ENCODE data around the gene TBC1D22A. TPM values are rescaled to one million over a fixed set of nuclear protein-coding genes. Genes with fewer than 3 reads are reported as not detected.

The TBC1D22A gene
- total and polyA plus RNA-seq, 2 experiments from 2014 or later, result 9.6 to 13.3 TPM

DNA sequence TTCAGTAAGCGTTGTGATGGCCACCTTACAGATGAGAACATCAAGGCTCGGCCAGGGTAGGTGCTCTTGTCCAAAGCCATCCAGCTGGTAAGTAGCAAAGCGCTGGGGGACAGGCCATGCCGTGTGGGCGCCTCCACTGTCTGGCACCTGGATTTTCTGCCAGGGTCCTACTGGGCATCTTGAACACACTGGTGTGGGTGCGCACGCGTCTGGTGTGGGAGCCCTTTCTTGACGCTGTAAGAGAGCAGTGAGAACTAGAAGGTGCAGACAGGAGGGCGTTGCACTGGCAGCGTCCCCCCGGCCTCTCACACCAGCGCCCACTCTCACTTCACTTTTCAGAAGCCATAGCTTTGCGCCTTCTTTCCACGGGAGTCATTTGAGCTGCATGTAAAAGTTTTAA, 296.6 kb downstream of the TBC1D22A start (continued):
- TF ChIP-seq REST (IDR thresholded peaks at IDR 0.05; ENCODE audit: unreplicated experiment) (no peak), ZNF114 (CRISPR knock-in tag; IDR thresholded peaks at IDR 0.05) (no peak), STAT1 (IDR thresholded peaks at IDR 0.05; ENCODE audit: unreplicated experiment) (no peak), JUNB (IDR thresholded peaks at IDR 0.05; ENCODE audit: unreplicated experiment) (no peak), EZH2 (IDR thresholded peaks at IDR 0.05; ENCODE audit: low read depth, unreplicated experiment) (no peak), ZNF331 (CRISPR knock-in tag; IDR thresholded peaks at IDR 0.05; ENCODE audit: low read depth) (no peak), EZH2phosphoT487 (IDR thresholded peaks at IDR 0.05; ENCODE audit: unreplicated experiment) (no peak)
- TF ChIP-seq, protein P1, sequence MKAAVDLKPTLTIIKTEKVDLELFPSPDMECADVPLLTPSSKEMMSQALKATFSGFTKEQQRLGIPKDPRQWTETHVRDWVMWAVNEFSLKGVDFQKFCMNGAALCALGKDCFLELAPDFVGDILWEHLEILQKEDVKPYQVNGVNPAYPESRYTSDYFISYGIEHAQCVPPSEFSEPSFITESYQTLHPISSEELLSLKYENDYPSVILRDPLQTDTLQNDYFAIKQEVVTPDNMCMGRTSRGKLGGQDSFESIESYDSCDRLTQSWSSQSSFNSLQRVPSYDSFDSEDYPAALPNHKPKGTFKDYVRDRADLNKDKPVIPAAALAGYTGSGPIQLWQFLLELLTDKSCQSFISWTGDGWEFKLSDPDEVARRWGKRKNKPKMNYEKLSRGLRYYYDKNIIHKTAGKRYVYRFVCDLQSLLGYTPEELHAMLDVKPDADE (IDR thresholded peaks at IDR 0.05), result no peak
- TF ChIP-seq, protein P2, sequence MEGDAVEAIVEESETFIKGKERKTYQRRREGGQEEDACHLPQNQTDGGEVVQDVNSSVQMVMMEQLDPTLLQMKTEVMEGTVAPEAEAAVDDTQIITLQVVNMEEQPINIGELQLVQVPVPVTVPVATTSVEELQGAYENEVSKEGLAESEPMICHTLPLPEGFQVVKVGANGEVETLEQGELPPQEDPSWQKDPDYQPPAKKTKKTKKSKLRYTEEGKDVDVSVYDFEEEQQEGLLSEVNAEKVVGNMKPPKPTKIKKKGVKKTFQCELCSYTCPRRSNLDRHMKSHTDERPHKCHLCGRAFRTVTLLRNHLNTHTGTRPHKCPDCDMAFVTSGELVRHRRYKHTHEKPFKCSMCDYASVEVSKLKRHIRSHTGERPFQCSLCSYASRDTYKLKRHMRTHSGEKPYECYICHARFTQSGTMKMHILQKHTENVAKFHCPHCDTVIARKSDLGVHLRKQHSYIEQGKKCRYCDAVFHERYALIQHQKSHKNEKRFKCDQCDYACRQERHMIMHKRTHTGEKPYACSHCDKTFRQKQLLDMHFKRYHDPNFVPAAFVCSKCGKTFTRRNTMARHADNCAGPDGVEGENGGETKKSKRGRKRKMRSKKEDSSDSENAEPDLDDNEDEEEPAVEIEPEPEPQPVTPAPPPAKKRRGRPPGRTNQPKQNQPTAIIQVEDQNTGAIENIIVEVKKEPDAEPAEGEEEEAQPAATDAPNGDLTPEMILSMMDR (conservative IDR thresholded peaks at IDR 0.05; ENCODE audit: low read depth in 2 of 2), result no peak

GRCh38 chr22:47059701-47060161, 297.3 kb downstream of the TBC1D22A start:
- Mint-ChIP-seq H3K4me3 (no peak overlapping the region), H3K36me3 (ENCODE audit: low read depth) (no peaks in the 10 kb centered on the region; the same call in 1 of the 3 replicates), H3K9me3 (no peaks in the 10 kb centered on the region), H3K27ac (peak overlapping the region; percentile 46; the same call in 1 of the 2 replicates), H3K4me1 (no peaks in the 10 kb centered on the region), H3K27me3 (ENCODE audit: insufficient read depth, low read depth, poor library complexity) (peaks cover 5% of the 10 kb centered on the region)
- Histone ChIP-seq H3K79me2 (replicated peaks; ENCODE audit: insufficient read depth) (no peaks in the 10 kb centered on the region), H3F3A (replicated peaks; ENCODE audit: low read depth) (no peaks in the 10 kb centered on the region), H4K20me1 (replicated peaks; ENCODE audit: insufficient read depth) (no peaks in the 10 kb centered on the region), H3K9me2 (ENCODE audit: insufficient read depth) (no peaks in the 10 kb centered on the region), H3K4me1 (ENCODE audit: insufficient read depth) (no peaks in the 10 kb centered on the region), H3K36me3 (ENCODE audit: insufficient read depth) (no peaks in the 10 kb centered on the region), H3K27me3 (ENCODE audit: insufficient read depth) (no peaks in the 10 kb centered on the region), H2AFZ (no peak overlapping the region), H3K4me2 (no peak overlapping the region), H3K4me3 (no peak overlapping the region), H3K27ac (ENCODE audit: low read depth) (no peak overlapping the region)
- no peak for DNase-seq (ENCODE audit: low spot score)
- no peak for ATAC-seq
- TF ChIP-seq EZH2 (IDR thresholded peaks at IDR 0.05; ENCODE audit: low read depth, unreplicated experiment), result no peak
- no peak for TF ChIP-seq POLR2AphosphoS5 (IDR thresholded peaks at IDR 0.05; ENCODE audit: low read depth)
- TF ChIP-seq ZNF114 (CRISPR knock-in tag; IDR thresholded peaks at IDR 0.05), result no peak
- TF ChIP-seq, protein P2 (conservative IDR thresholded peaks at IDR 0.05; ENCODE audit: low read depth in 2 of 2), result no peak
- TF ChIP-seq EZH2phosphoT487 (IDR thresholded peaks at IDR 0.05; ENCODE audit: unreplicated experiment), result no peak
- TF ChIP-seq JUNB (IDR thresholded peaks at IDR 0.05; ENCODE audit: unreplicated experiment), result no peak
- TF ChIP-seq ZNF331 (CRISPR knock-in tag; IDR thresholded peaks at IDR 0.05; ENCODE audit: low read depth), result no peak
- no peak for TF ChIP-seq REST (IDR thresholded peaks at IDR 0.05; ENCODE audit: unreplicated experiment)
- no peak for TF ChIP-seq NANOG (IDR thresholded peaks at IDR 0.05; ENCODE audit: borderline replicate concordance)
- TF ChIP-seq, protein P1 (IDR thresholded peaks at IDR 0.05), result no peak
- no peak for TF ChIP-seq STAT1 (IDR thresholded peaks at IDR 0.05; ENCODE audit: unreplicated experiment)
